Measurements from ENCODE around the gene AP1G2. TPM values are rescaled to one million over a fixed set of nuclear protein-coding genes. Genes with fewer than 3 reads are reported as not detected.

Gene AP1G2
- total and polyA plus RNA-seq, 2 of the 13 experiments (the other 11 are each of a cell fraction or from before 2014, with no cell fraction given), result 96.9 to 611 TPM

DNA sequence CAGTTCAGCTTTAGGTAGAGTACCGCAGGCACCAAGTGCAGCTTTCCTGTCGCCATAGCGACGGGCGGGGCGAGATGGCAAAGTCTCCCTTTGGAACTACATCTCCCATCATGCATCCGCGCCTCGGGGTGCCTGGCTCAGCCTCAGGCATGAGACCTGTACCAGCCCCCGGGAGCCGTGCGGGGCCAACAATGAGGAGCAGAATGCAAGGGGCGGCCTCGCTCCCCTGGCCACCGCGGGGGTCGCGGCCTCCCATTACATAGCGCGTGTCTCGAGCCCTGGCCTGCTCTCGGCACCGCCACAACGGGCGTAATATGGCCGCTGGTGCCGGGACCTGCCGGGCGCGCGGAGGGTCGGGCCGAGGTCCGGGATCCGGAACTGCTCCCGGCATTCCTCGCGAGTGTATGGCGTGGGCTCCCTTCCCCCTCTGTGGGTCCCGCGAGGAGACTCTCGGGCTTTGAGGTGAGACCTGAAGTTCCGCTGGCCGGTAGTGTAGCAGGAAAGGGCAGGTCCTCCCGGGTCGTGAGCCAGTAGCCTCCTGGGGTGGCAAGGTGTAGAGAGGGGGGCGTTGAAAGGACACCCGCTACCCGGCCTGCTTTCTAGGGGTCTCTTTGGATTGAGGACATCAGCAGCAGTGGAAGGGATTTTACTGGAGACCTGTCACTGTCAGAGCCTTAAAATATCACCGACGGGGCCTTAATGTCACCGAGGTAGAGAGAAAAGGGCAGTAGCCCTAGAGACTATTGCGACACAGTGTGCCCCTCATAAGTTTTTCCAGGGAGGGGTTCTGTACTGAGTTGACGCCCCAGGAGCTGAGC, 11.5 kb downstream of the AP1G2 start, which contains the start of gene THTPA (continued):
- TF ChIP-seq NAIF1 (CRISPR knock-in tag; IDR thresholded peaks at IDR 0.05; ENCODE audit: borderline replicate concordance) (0 out of 2 replicates have a peak, but pooled peaks have one; percentile 65), ZNF30 (CRISPR knock-in tag; IDR thresholded peaks at IDR 0.05) (peak; percentile 93), STAG1 (CRISPR knock-in tag; IDR thresholded peaks at IDR 0.05) (no peak; the same call in 1 of the 2 replicates), ZNF33B (CRISPR knock-in tag; IDR thresholded peaks at IDR 0.05) (peak; percentile 99), KMT2A (CRISPR knock-in tag; IDR thresholded peaks at IDR 0.05) (peak; percentile 92), DNMT3B (CRISPR knock-in tag; conservative IDR thresholded peaks at IDR 0.05) (peak; percentile 65; the same call in 1 of the 2 replicates), MYC (CRISPR knock-in tag; IDR thresholded peaks at IDR 0.05; ENCODE audit: borderline replicate concordance) (peak; percentile 99), ZNF530 (CRISPR knock-in tag; IDR thresholded peaks at IDR 0.05; ENCODE audit: low read depth) (no peak), ZNF772 (CRISPR knock-in tag; IDR thresholded peaks at IDR 0.05) (peak; percentile 100), ZNF350 (CRISPR knock-in tag; IDR thresholded peaks at IDR 0.05; ENCODE audit: borderline replicate concordance, low read depth) (peak; percentile 100), FOXC1 (CRISPR knock-in tag; IDR thresholded peaks at IDR 0.05; ENCODE audit: borderline replicate concordance) (peak; percentile 99), ZNF776 (CRISPR knock-in tag; IDR thresholded peaks at IDR 0.05) (peak; percentile 95), REL (CRISPR knock-in tag; conservative IDR thresholded peaks at IDR 0.05) (peak; percentile 92; the same call in 1 of the 2 replicates), ZBTB3 (CRISPR knock-in tag; IDR thresholded peaks at IDR 0.05; ENCODE audit: borderline replicate concordance, low read depth) (peak; percentile 93; the same call in 1 of the 2 replicates), ZNF274 (CRISPR knock-in tag; IDR thresholded peaks at IDR 0.05) (peak; percentile 99), PTBP1 (IDR thresholded peaks at IDR 0.05; ENCODE audit: low read depth, low read length, poor library complexity, severe bottlenecking) (peak; percentile 72), IKZF1 (IDR thresholded peaks at IDR 0.05) (no peak), FOSL1 (CRISPR knock-in tag; IDR thresholded peaks at IDR 0.05; ENCODE audit: borderline replicate concordance) (no peak; the same call in 1 of the 2 replicates)
- TF ChIP-seq, protein P1, sequence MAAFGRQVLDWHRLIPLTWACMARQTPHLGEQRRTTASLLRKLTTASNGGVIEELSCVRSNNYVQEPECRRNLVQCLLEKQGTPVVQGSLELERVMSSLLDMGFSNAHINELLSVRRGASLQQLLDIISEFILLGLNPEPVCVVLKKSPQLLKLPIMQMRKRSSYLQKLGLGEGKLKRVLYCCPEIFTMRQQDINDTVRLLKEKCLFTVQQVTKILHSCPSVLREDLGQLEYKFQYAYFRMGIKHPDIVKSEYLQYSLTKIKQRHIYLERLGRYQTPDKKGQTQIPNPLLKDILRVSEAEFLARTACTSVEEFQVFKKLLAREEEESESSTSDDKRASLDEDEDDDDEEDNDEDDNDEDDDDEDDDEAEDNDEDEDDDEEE (CRISPR knock-in tag; IDR thresholded peaks at IDR 0.05), result peak; percentile 96; the same call in 1 of the 2 replicates
- TF ChIP-seq, protein P2, sequence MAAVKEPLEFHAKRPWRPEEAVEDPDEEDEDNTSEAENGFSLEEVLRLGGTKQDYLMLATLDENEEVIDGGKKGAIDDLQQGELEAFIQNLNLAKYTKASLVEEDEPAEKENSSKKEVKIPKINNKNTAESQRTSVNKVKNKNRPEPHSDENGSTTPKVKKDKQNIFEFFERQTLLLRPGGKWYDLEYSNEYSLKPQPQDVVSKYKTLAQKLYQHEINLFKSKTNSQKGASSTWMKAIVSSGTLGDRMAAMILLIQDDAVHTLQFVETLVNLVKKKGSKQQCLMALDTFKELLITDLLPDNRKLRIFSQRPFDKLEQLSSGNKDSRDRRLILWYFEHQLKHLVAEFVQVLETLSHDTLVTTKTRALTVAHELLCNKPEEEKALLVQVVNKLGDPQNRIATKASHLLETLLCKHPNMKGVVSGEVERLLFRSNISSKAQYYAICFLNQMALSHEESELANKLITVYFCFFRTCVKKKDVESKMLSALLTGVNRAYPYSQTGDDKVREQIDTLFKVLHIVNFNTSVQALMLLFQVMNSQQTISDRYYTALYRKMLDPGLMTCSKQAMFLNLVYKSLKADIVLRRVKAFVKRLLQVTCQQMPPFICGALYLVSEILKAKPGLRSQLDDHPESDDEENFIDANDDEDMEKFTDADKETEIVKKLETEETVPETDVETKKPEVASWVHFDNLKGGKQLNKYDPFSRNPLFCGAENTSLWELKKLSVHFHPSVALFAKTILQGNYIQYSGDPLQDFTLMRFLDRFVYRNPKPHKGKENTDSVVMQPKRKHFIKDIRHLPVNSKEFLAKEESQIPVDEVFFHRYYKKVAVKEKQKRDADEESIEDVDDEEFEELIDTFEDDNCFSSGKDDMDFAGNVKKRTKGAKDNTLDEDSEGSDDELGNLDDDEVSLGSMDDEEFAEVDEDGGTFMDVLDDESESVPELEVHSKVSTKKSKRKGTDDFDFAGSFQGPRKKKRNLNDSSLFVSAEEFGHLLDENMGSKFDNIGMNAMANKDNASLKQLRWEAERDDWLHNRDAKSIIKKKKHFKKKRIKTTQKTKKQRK (IDR thresholded peaks at IDR 0.05; ENCODE audit: low read length), result no peak
- TF ChIP-seq, protein P3, sequence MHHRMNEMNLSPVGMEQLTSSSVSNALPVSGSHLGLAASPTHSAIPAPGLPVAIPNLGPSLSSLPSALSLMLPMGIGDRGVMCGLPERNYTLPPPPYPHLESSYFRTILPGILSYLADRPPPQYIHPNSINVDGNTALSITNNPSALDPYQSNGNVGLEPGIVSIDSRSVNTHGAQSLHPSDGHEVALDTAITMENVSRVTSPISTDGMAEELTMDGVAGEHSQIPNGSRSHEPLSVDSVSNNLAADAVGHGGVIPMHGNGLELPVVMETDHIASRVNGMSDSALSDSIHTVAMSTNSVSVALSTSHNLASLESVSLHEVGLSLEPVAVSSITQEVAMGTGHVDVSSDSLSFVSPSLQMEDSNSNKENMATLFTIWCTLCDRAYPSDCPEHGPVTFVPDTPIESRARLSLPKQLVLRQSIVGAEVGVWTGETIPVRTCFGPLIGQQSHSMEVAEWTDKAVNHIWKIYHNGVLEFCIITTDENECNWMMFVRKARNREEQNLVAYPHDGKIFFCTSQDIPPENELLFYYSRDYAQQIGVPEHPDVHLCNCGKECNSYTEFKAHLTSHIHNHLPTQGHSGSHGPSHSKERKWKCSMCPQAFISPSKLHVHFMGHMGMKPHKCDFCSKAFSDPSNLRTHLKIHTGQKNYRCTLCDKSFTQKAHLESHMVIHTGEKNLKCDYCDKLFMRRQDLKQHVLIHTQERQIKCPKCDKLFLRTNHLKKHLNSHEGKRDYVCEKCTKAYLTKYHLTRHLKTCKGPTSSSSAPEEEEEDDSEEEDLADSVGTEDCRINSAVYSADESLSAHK (CRISPR knock-in tag; IDR thresholded peaks at IDR 0.05; ENCODE audit: borderline replicate concordance), result peak; percentile 84
